CD4-positive, alpha-beta T cell (primary cell): Measurements from ENCODE around the gene BLOC1S4. TPM values are rescaled to one million over a fixed set of nuclear protein-coding genes. Genes with fewer than 3 reads are reported as not detected.
A peak's percentile ranks its signal among the peaks of the same experiment; 100 is the strongest.

ENCODE experiments used
- ATAC-seq: fragments of 200-7000 bp; cut with Tn5 transposase; one replicate; pipeline ENCODE4 v1.10.0; 2022; ENCODE audit warnings: mild to moderate bottlenecking; ENCODE audit not compliant: poor library complexity
- CTCF ChIA-PET: fragments of 350-600 bp; sonication (Branson Sonifier 250); formaldehyde crosslinking; loops from one replicate; lab custom pipeline; 2021; ENCODE audit warnings: antibody characterized with exemption, inconsistent platforms; lab: Charles Lee
- POLR2A ChIA-PET: fragments of 350-600 bp; sonication (Branson Sonifier 250); formaldehyde crosslinking; loops from one replicate; lab custom pipeline; 2021; ENCODE audit warnings: antibody characterized with exemption, inconsistent platforms; lab: Charles Lee
- DNase-seq, 14 experiments: peaks; one replicate each; pipeline ENCODE4 v3.0.0-alpha.2; 2013 to 2020; ENCODE audit warnings: mixed read lengths in 2 of 14
- H3K27ac ChIP-seq, 2 donors: one replicate each; pipeline versions ENCODE4 v1.5.1 to v1.7.0; 2013; ENCODE audit warnings: low read length in 2 of 2, low read depth in 1 of 2, mild to moderate bottlenecking in 1 of 2
- H3K27me3 ChIP-seq, 2 experiments: 1 replicate in 1 of 2; 2 replicates in 1 of 2; pipeline versions ENCODE4 v1.6.1 to v1.7.0; 2013; ENCODE audit warnings: low read length in 2 of 2, control low read depth in 1 of 2, mild to moderate bottlenecking in 1 of 2, moderate library complexity in 1 of 2; ENCODE audit not compliant: insufficient read depth in 2 of 2, control insufficient read depth in 1 of 2
- H3K36me3 ChIP-seq: one replicate; pipeline ENCODE4 v1.6.1; 2013; ENCODE audit warnings: low read length, control low read depth; ENCODE audit not compliant: insufficient read depth
- H3K4me1 ChIP-seq: one replicate; pipeline ENCODE4 v1.6.1; 2013; ENCODE audit warnings: low read length, control low read depth; ENCODE audit not compliant: insufficient read depth
- H3K4me3 ChIP-seq: one replicate; pipeline ENCODE4 v1.5.1; 2013; ENCODE audit warnings: mild to moderate bottlenecking, low read length, moderate library complexity
- H3K9me3 ChIP-seq, 2 experiments: 1 replicate in 1 of 2; 2 replicates in 1 of 2; pipeline versions ENCODE4 v1.6.1 to v1.7.0; 2013; ENCODE audit warnings: low read length in 2 of 2, mild to moderate bottlenecking in 2 of 2, control low read depth in 1 of 2, moderate library complexity in 1 of 2; ENCODE audit not compliant: control insufficient read depth in 1 of 2, insufficient read depth in 1 of 2
- H3K27ac Mint-ChIP-seq: one replicate; pipeline ENCODE4 v1.8.0; 2020; ENCODE audit warnings: mixed read lengths
- H3K27me3 Mint-ChIP-seq: one replicate; pipeline ENCODE4 v1.8.0; 2021; ENCODE audit warnings: mixed read lengths
- H3K36me3 Mint-ChIP-seq: one replicate; pipeline ENCODE4 v1.8.0; 2021; ENCODE audit warnings: low read depth, mixed read lengths
- H3K4me1 Mint-ChIP-seq: one replicate; pipeline ENCODE4 v1.8.0; 2021; ENCODE audit warnings: low read depth, mixed read lengths
- H3K4me3 Mint-ChIP-seq: one replicate; pipeline ENCODE4 v1.8.0; 2020; ENCODE audit warnings: mild to moderate bottlenecking, mixed read lengths
- H3K9me3 Mint-ChIP-seq: one replicate; pipeline ENCODE4 v1.8.0; 2020; ENCODE audit warnings: mixed read lengths
- intact Hi-C, 2 experiments: fragments of 100-400 bp; cut with DNase I in 1 of 2; cut with micrococcal nuclease in 1 of 2; formaldehyde crosslinking; loops; one replicate each; pipeline versions ENCODE4 v1.15.1 to v1.9.0; 2023 to 2025; cut with DNase I, micrococcal nuclease
- total RNA-seq, 174 experiments: library from RNA in 2 of 174; stranded (reverse) in 2 of 174; gene quantifications; one replicate each; pipeline ENCODE4 v1.2.3 and lab custom pipeline; 2021 to 2026
- TF ChIP-seq, protein P1 (sequence below): fragments of 200-600 bp; IDR thresholded peaks from one replicate; pipeline ENCODE4 v1.8.0; 2022; ENCODE audit warnings: antibody characterized with exemption, mild to moderate bottlenecking

Gene BLOC1S4
- total RNA-seq, 2 experiments from 2014 or later = 24.6 to 27.6 TPM

DNA sequence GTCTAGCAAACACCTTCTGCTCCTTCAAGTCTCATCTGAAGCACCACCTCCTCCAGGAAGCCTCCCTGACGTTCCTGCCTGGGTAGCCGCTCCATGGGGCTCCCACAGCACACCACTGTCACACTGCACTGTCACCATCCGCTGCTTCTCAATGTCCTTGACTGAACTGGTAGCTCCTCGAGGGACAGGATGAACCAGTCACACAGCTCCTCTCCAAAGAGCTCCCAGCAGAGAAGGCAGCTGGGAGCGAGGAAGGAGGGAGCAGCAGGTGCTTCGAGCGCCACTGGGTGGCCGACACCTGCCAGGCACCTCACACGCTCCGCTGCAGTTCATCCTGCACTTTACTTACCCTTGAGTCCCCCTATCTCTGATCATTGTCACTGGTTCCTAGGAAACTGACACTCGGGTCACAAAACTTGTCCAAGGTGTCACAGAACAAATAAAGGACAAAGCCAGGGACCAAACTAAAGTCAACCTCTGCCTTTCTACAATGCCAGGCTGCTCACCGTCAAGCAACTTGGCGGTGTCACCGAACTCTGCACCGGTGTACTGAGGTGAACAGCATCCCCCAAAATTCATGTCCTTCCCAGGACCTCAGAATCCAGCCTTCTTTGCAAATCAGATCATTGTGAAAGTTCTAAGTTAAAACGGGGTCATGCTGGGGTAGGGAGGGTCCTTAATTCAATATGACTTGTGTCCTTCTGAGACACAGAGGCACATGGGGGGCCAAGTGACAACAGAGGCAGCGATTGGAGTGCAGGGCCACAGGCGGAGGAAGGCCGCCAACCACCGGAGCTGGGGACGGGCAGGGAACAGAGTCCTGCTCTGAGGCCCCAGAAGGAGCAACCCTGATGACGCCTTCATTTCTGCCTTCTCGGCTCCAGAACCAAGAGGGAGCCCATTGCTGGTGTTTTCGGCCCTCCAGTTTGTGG, 27.8 kb upstream of the BLOC1S4 start:
- CTCF ChIA-PET = interaction anchor here (1.2 to 5.2 kb wide), 4 partner anchors 11 to 32 kb away, joined by 3 to 39 read pairs (median 5); a partner anchor contains a TSS
- no peaks in the 10 kb centered on the region for H3K9me3 ChIP-seq
- intact Hi-C loops = loop anchor here in 1 of 2 experiments (2.0 kb wide), 1 partner anchor 13 kb away; a partner anchor contains a TSS
- H3K27me3 ChIP-seq = no peaks in the 10 kb centered on the region
- TF ChIP-seq, protein P1, sequence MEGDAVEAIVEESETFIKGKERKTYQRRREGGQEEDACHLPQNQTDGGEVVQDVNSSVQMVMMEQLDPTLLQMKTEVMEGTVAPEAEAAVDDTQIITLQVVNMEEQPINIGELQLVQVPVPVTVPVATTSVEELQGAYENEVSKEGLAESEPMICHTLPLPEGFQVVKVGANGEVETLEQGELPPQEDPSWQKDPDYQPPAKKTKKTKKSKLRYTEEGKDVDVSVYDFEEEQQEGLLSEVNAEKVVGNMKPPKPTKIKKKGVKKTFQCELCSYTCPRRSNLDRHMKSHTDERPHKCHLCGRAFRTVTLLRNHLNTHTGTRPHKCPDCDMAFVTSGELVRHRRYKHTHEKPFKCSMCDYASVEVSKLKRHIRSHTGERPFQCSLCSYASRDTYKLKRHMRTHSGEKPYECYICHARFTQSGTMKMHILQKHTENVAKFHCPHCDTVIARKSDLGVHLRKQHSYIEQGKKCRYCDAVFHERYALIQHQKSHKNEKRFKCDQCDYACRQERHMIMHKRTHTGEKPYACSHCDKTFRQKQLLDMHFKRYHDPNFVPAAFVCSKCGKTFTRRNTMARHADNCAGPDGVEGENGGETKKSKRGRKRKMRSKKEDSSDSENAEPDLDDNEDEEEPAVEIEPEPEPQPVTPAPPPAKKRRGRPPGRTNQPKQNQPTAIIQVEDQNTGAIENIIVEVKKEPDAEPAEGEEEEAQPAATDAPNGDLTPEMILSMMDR = no peak
- peaks cover 63% of the 10 kb centered on the region for H3K4me1 Mint-ChIP-seq
- H3K27ac Mint-ChIP-seq = peak overlapping the region; percentile 91
- peak overlapping the region; percentile 34 to 82 for H3K27ac ChIP-seq
- peaks cover 2% of the 10 kb centered on the region for H3K36me3 ChIP-seq
- ATAC-seq = no peak
- peaks cover 3% of the 10 kb centered on the region for H3K36me3 Mint-ChIP-seq
- no peak for DNase-seq
- peak overlapping the region; percentile 58 for H3K4me3 ChIP-seq
- no peaks in the 10 kb centered on the region for H3K9me3 Mint-ChIP-seq
- H3K4me1 ChIP-seq = peaks cover 82% of the 10 kb centered on the region
- POLR2A ChIA-PET = interaction anchor here (1.0 to 4.9 kb wide), 8 partner anchors 8 to 47 kb away, joined by 3 to 163 read pairs (median 11); partner anchors contain the start of genes BLOC1S4, MRFAP1 and MRFAP1L1
- no peaks in the 10 kb centered on the region for H3K27me3 Mint-ChIP-seq
- peak overlapping the region; percentile 89 for H3K4me3 Mint-ChIP-seq

DNA sequence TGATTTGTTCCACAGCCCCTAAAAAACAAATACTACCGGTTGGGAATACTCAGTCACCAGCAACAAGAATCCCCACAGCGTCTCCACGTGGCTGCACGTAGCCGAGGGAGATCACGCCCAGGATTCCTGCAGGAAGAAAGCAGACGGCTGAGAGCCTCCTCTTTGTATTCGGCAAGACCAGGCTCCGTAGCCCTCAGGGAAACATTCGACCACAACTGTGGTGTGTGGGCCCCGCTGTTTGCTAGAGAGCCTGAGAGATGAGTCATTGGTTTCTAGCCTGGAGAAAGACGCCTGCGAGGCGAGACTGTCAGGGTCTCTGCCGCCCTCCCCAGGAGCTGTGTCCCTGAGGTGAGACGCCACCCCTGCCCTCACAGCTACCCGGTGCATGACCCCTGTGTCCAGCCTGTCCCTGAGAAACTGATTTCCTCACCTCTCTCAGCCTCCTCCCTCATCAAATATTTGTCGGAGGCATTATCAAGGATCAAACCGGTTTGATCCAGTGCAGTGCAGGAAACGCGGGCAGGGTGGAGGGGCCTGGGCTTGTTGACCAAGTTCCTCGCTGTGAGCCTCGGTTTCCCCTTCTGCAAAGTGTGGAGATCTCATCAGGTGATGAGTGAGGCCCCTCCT, 27.0 kb upstream of the BLOC1S4 start:
- peaks cover 2% of the 10 kb centered on the region for H3K36me3 ChIP-seq
- H3K4me1 ChIP-seq = peaks cover 90% of the 10 kb centered on the region
- Mint-ChIP-seq H3K36me3 (peaks cover 3% of the 10 kb centered on the region), H3K4me3 (peak overlapping the region; percentile 89), H3K27ac (peak overlapping the region; percentile 91), H3K4me1 (peaks cover 71% of the 10 kb centered on the region), H3K9me3 (no peaks in the 10 kb centered on the region), H3K27me3 (no peaks in the 10 kb centered on the region)
- ChIA-PET POLR2A (interaction anchor here (1.0 to 4.9 kb wide), 6 partner anchors 12 to 48 kb away, joined by 3 to 163 read pairs (median 34); partner anchors contain the start of genes BLOC1S4, MRFAP1 and MRFAP1L1), CTCF (interaction anchor here (1.1 to 5.2 kb wide), 5 partner anchors 10 to 17 kb away, joined by 3 to 39 read pairs (median 4); a partner anchor contains a TSS)
- ATAC-seq = peak; percentile 75
- H3K9me3 ChIP-seq = no peaks in the 10 kb centered on the region
- intact Hi-C loops = loop anchor here in 1 of 2 experiments (2.0 kb wide), 1 partner anchor 14 kb away; a partner anchor contains a TSS
- peak overlapping the region; percentile 34 to 82 for H3K27ac ChIP-seq
- no peaks in the 10 kb centered on the region for H3K27me3 ChIP-seq
- DNase-seq = peak; percentile 48 to 85 (median 69)
- TF ChIP-seq, protein P1 = no peak
- peak overlapping the region; percentile 58 for H3K4me3 ChIP-seq

DNA sequence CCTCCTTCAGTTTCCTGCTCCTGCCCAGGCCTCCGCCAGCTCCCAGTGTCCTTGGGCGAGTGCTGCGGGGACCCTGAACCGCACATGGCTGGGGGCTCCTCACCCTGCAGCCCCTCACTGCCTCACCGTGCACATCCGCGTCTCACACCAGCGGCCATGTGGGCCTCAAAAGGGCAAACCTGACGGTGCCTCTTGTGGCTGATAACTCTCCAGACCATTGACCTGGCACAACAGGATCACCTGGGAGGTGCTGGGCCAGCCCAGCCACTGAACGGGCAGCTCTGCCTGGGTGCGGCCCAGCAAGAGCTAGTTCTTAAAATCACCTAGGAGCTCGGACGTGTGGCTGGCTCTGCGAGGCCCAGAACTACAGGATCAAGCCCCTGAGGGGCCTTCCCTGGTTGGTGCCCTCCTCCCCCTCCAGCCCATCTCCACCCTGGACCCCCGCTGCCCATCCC, 26.4 kb upstream of the BLOC1S4 start:
- H3K27ac Mint-ChIP-seq = peak overlapping the region; percentile 91
- POLR2A ChIA-PET = interaction anchor here (1.0 to 4.9 kb wide), 10 partner anchors 11 to 378 kb away, joined by 3 to 163 read pairs (median 16); partner anchors contain the start of genes BLOC1S4, GRPEL1, MRFAP1 and MRFAP1L1
- CTCF ChIA-PET = interaction anchor here (1.1 to 5.2 kb wide), 5 partner anchors 10 to 18 kb away, joined by 3 to 39 read pairs (median 4); a partner anchor contains a TSS

More for the DNA sequence above, 26.4 kb upstream of the BLOC1S4 start:
- Mint-ChIP-seq H3K36me3 (peaks cover 3% of the 10 kb centered on the region), H3K4me1 (peaks cover 74% of the 10 kb centered on the region), H3K4me3 (peak overlapping the region; percentile 89), H3K9me3 (no peaks in the 10 kb centered on the region), H3K27me3 (no peaks in the 10 kb centered on the region)
- Histone ChIP-seq H3K36me3 (peaks cover 2% of the 10 kb centered on the region), H3K9me3 (no peaks in the 10 kb centered on the region), H3K4me1 (peaks cover 93% of the 10 kb centered on the region), H3K27me3 (no peaks in the 10 kb centered on the region), H3K27ac (peak overlapping the region; percentile 34 to 82), H3K4me3 (peak overlapping the region; percentile 58)
- TF ChIP-seq, protein P1 = no peak
- DNase-seq (no peak), ATAC-seq (no peak)
- intact Hi-C loops = loop anchor here in 1 of 2 experiments (2.0 kb wide), 1 partner anchor 15 kb away; a partner anchor contains a TSS
